Choroid plexus epithelial cell (primary cell): ENCODE results near the gene SERTAD2.
A peak's percentile ranks its signal among the peaks of the same experiment; 100 is the strongest.

Experiments
- DNase-seq: peaks from one replicate; pipeline ENCODE4 v3.0.0-alpha.2; 2010; ENCODE audit warnings: low read depth
- H3K4me3 ChIP-seq: 2 replicates; pipeline ENCODE4 v1.5.1; 2011; ENCODE audit warnings: low read depth, mild to moderate bottlenecking, control low read depth, low read length, moderate library complexity
- CTCF ChIP-seq: conservative IDR thresholded peaks from 2 replicates; pipeline ENCODE4 v1.5.1; 2011; ENCODE audit warnings: low read depth, mild to moderate bottlenecking, control low read depth, inconsistent platforms, low read length, moderate library complexity

SERTAD2 gene

GRCh38 chr2:64622443-64623241 is 31.1 kb downstream of the SERTAD2 start:
- TF ChIP-seq CTCF: peak; percentile 63
- H3K4me3 ChIP-seq: no peak overlapping the region
- DNase-seq: peak; percentile 76

- no peak for TF ChIP-seq CTCF
- no peak overlapping the region for H3K4me3 ChIP-seq
- no peak for DNase-seq
These were observed 33.1 kb downstream of the SERTAD2 start for GRCh38 chr2:64620661-64621060.

- H3K4me3 ChIP-seq: no peak overlapping the region
- DNase-seq: no peak
- no peak for TF ChIP-seq CTCF
These were observed 36.0 kb downstream of the SERTAD2 start for GRCh38 chr2:64617631-64618151.

GRCh38 chr2:64615844-64616536 is 37.7 kb downstream of the SERTAD2 start:
- no peak overlapping the region for H3K4me3 ChIP-seq
- no peak for TF ChIP-seq CTCF
- DNase-seq: no peak

- DNase-seq: no peak
- no peak overlapping the region for H3K4me3 ChIP-seq
- TF ChIP-seq CTCF: no peak
These were observed 38.4 kb downstream of the SERTAD2 start for GRCh38 chr2:64615192-64615763.

GRCh38 chr2:64613276-64613675 is 40.4 kb downstream of the SERTAD2 start:
- no peak overlapping the region for H3K4me3 ChIP-seq
- DNase-seq: no peak

More at GRCh38 chr2:64613276-64613675, 40.4 kb downstream of the SERTAD2 start:
- TF ChIP-seq CTCF: no peak
